PC-9 (cell line): Measurements from ENCODE around the gene CRB2. TPM values are rescaled to one million over a fixed set of nuclear protein-coding genes. Genes with fewer than 3 reads are reported as not detected.
A peak's percentile ranks its signal among the peaks of the same experiment; 100 is the strongest.

Experiments
- BruUV-seq: library from RNA; stranded (reverse); fragments of 400-500 nt; replicated peaks from 2 replicates; lab custom pipeline; 2021; lab: Mats Ljungman, UMichigan
- CTCF ChIA-PET: fragments of 300-600 bp; sonication (Branson Sonifier 250); formaldehyde crosslinking; loops from one replicate; lab custom pipeline; 2022; ENCODE audit warnings: antibody characterized with exemption; lab: Charles Lee
- POLR2A ChIA-PET: fragments of 300-600 bp; sonication (Branson Sonifier 250); formaldehyde crosslinking; loops from one replicate; lab custom pipeline; 2022; ENCODE audit warnings: antibody characterized with exemption; ENCODE audit not compliant: unreplicated experiment; lab: Charles Lee
- DNase-seq, 2 experiments: peaks; one replicate each; pipeline versions ENCODE4 v3.0.0 to v3.0.0-alpha.2; 2015 to 2022; ENCODE audit warnings: mixed read lengths in 1 of 2
- H2AFZ ChIP-seq: fragments of 200-600 bp; sonication (generic); 2 replicates; pipeline ENCODE4 v1.8.1; 2017; ENCODE audit warnings: antibody characterized with exemption
- H3F3A ChIP-seq: fragments of 200-600 bp; sonication (generic); 2 replicates; pipeline ENCODE4 v1.8.1; 2017; ENCODE audit warnings: antibody characterized with exemption, mild to moderate bottlenecking, low read depth; ENCODE audit not compliant: insufficient read depth
- H3K27ac ChIP-seq: fragments of 200-600 bp; sonication (generic); 2 replicates; pipeline ENCODE4 v1.6.1; 2016; ENCODE audit warnings: mixed run types
- H3K27me3 ChIP-seq: fragments of 200-600 bp; sonication (generic); 2 replicates; pipeline ENCODE4 v1.6.1; 2016; ENCODE audit warnings: low read depth, mixed run types; ENCODE audit not compliant: insufficient read depth
- H3K36me3 ChIP-seq: fragments of 200-600 bp; sonication (generic); 2 replicates; pipeline ENCODE4 v1.6.1; 2016; ENCODE audit warnings: low read depth, mixed run types
- H3K4me1 ChIP-seq: fragments of 200-600 bp; sonication (generic); replicated peaks from 2 replicates; pipeline ENCODE4 v1.6.1; 2016; ENCODE audit warnings: mixed run types; ENCODE audit not compliant: insufficient read depth
- H3K4me2 ChIP-seq: fragments of 200-600 bp; sonication (generic); 2 replicates; pipeline ENCODE4 v1.6.1; 2017; ENCODE audit warnings: mixed run types
- H3K4me3 ChIP-seq: fragments of 200-600 bp; sonication (generic); 2 replicates; pipeline ENCODE4 v1.6.1; 2016; ENCODE audit warnings: mixed run types
- H3K79me2 ChIP-seq: fragments of 200-600 bp; sonication (generic); 2 replicates; pipeline ENCODE4 v1.6.1; 2017; ENCODE audit warnings: low read depth, mixed run types
- H3K9me2 ChIP-seq: fragments of 200-600 bp; sonication (generic); 2 replicates; pipeline ENCODE4 v1.8.1; 2017; ENCODE audit warnings: mild to moderate bottlenecking; ENCODE audit not compliant: insufficient read depth
- H3K9me3 ChIP-seq: fragments of 200-600 bp; sonication (generic); 2 replicates; pipeline ENCODE4 v1.8.1; 2016; ENCODE audit warnings: low read depth; ENCODE audit not compliant: insufficient read depth
- H4K20me1 ChIP-seq: fragments of 200-600 bp; sonication (generic); 2 replicates; pipeline ENCODE4 v1.8.1; 2017; ENCODE audit not compliant: insufficient read depth
- CTCF ChIP-seq: fragments of 200-600 bp; sonication (generic); conservative IDR thresholded peaks from 2 replicates; pipeline ENCODE4 v1.6.1; 2017; ENCODE audit warnings: mixed run types, antibody characterized with exemption, mild to moderate bottlenecking, moderate library complexity
- EZH2 ChIP-seq: fragments of 200-600 bp; sonication (generic); IDR thresholded peaks from 2 replicates; pipeline ENCODE4 v1.8.0; 2017; ENCODE audit warnings: antibody characterized with exemption, low read depth
- intact Hi-C: fragments of 100-400 bp; cut with micrococcal nuclease; formaldehyde crosslinking; loops from one replicate; pipeline ENCODE4 v1.10.0; 2022; ENCODE audit not compliant: unreplicated experiment
- total RNA-seq: library from RNA; stranded (reverse); gene quantifications from 2 replicates; pipeline ENCODE4 v1.2.3, GENCODE V29; 2021

The CRB2 gene
- total RNA-seq, 1 experiment from 2014 or later = not detected

- DNase-seq = peak in 1 of 2 experiments; percentile 38
- Histone ChIP-seq H3K4me1 (no peaks in the 10 kb centered on the region), H3K27ac (no peak overlapping the region), H2AFZ (no peak overlapping the region), H3K36me3 (no peaks in the 10 kb centered on the region), H3K79me2 (no peaks in the 10 kb centered on the region), H3K4me2 (no peak overlapping the region), H3F3A (no peaks in the 10 kb centered on the region; the same call in 1 of the 2 replicates), H3K9me2 (no peaks in the 10 kb centered on the region), H3K4me3 (no peak overlapping the region), H4K20me1 (peaks cover 4% of the 10 kb centered on the region; the same call in 1 of the 2 replicates), H3K9me3 (no peaks in the 10 kb centered on the region), H3K27me3 (peaks cover 26% of the 10 kb centered on the region)
- POLR2A ChIA-PET = no interaction called here
- TF ChIP-seq CTCF = 0 out of 2 replicates have a peak, but pooled peaks have one; percentile 19
- TF ChIP-seq EZH2 = no peak
- CTCF ChIA-PET = interaction anchor here (0.5 to 0.6 kb wide), 2 partner anchors 289 to 317 kb away, joined by 3 to 4 read pairs; no protein-coding TSS in a partner anchor
- intact Hi-C loops = no loop called here
- no TSS peak for BruUV-seq
Observed at GRCh38 chr9:123370526-123371227, 14.7 kb downstream of the CRB2 start.

GRCh38 chr9:123371228-123371584, 15.2 kb downstream of the CRB2 start:
- no peaks in the 10 kb centered on the region for H3K4me1 ChIP-seq
- no peak for TF ChIP-seq EZH2
- TF ChIP-seq CTCF = no peak
- ChIA-PET POLR2A (no interaction called here), CTCF (no interaction called here)
- H3K27ac ChIP-seq = no peak overlapping the region
- no peaks in the 10 kb centered on the region for H3K36me3 ChIP-seq
- no peaks in the 10 kb centered on the region for H3K9me3 ChIP-seq
- H3K4me2 ChIP-seq = no peak overlapping the region
- DNase-seq = no peak
- intact Hi-C loops = no loop called here
- H3K4me3 ChIP-seq = no peak overlapping the region
- no peak overlapping the region for H2AFZ ChIP-seq
- H3K27me3 ChIP-seq = peaks cover 26% of the 10 kb centered on the region
- H4K20me1 ChIP-seq = peaks cover 4% of the 10 kb centered on the region; the same call in 1 of the 2 replicates
- no TSS peak for BruUV-seq
- H3F3A ChIP-seq = peaks cover 4% of the 10 kb centered on the region; the same call in 1 of the 2 replicates
- no peaks in the 10 kb centered on the region for H3K9me2 ChIP-seq
- H3K79me2 ChIP-seq = no peaks in the 10 kb centered on the region

- intact Hi-C loops = no loop called here
- H3K4me2 ChIP-seq = no peak overlapping the region
- TF ChIP-seq EZH2 (no peak), CTCF (no peak)
- no peak overlapping the region for H3K27ac ChIP-seq
- ChIA-PET CTCF (no interaction called here), POLR2A (no interaction called here)
- H3K9me2 ChIP-seq = no peaks in the 10 kb centered on the region
- no peak overlapping the region for H3K4me3 ChIP-seq
- BruUV-seq = no TSS peak
- no peak overlapping the region for H2AFZ ChIP-seq
- DNase-seq = no peak
- no peaks in the 10 kb centered on the region for H3K36me3 ChIP-seq
- peaks cover 26% of the 10 kb centered on the region for H3K27me3 ChIP-seq
- H3F3A ChIP-seq = peaks cover 4% of the 10 kb centered on the region; the same call in 1 of the 2 replicates
- H3K9me3 ChIP-seq = no peaks in the 10 kb centered on the region
- H3K4me1 ChIP-seq = no peaks in the 10 kb centered on the region
- no peaks in the 10 kb centered on the region for H3K79me2 ChIP-seq
- peaks cover 4% of the 10 kb centered on the region; the same call in 1 of the 2 replicates for H4K20me1 ChIP-seq
Observed at GRCh38 chr9:123371805-123372590, 16.0 kb downstream of the CRB2 start.
